GF-D8 (cell line): ENCODE data around the gene NFATC2.
"Not testable (repeated sequence)": the region's sequence is repeated elsewhere in the genome, so short reads cannot be mapped to it uniquely, and the experiment has no call there.

Experiments used
- DNase-seq: peaks from one replicate; lab custom pipeline; 2025; lab: John Stamatoyannopoulos, UW

NFATC2 gene

GRCh38 chr20:51494241-51495110 is 48.0 kb downstream of the NFATC2 start:
- DNase-seq = peak; percentile 43

GRCh38 chr20:51493346-51493791 is 49.1 kb downstream of the NFATC2 start:
- DNase-seq = no peak

- DNase-seq = peak; percentile 62
Observed at GRCh38 chr20:51492167-51493092, 50.1 kb downstream of the NFATC2 start.

- DNase-seq = no peak
Observed at GRCh38 chr20:51491393-51491792, 51.1 kb downstream of the NFATC2 start.

- DNase-seq = no peak
Observed at GRCh38 chr20:51490635-51491034, 51.9 kb downstream of the NFATC2 start.

GRCh38 chr20:51489611-51490010 is 52.9 kb downstream of the NFATC2 start:
- DNase-seq = no peak

- no peak for DNase-seq
Observed at GRCh38 chr20:51488331-51488730, 54.2 kb downstream of the NFATC2 start.

GRCh38 chr20:51487565-51488268 is 54.8 kb downstream of the NFATC2 start:
- DNase-seq = no peak

- no peak for DNase-seq
Observed at GRCh38 chr20:51487076-51487475, 55.4 kb downstream of the NFATC2 start.

GRCh38 chr20:51486197-51487005 is 56.1 kb downstream of the NFATC2 start:
- DNase-seq = no peak

GRCh38 chr20:51484831-51485230 is 57.7 kb downstream of the NFATC2 start:
- no peak for DNase-seq

GRCh38 chr20:51484141-51484815 is 58.2 kb downstream of the NFATC2 start:
- DNase-seq = no peak

GRCh38 chr20:51482836-51483473 is 59.6 kb downstream of the NFATC2 start:
- DNase-seq = no peak

- DNase-seq = no peak
Observed at GRCh38 chr20:51481341-51481914, 61.1 kb downstream of the NFATC2 start.

GRCh38 chr20:51480507-51481270 is 61.8 kb downstream of the NFATC2 start:
- DNase-seq = no peak

- DNase-seq = not testable (repeated sequence)
Observed at GRCh38 chr20:51476106-51476505, 66.4 kb downstream of the NFATC2 start.

GRCh38 chr20:51473771-51474170 is 68.7 kb downstream of the NFATC2 start:
- DNase-seq = no peak

- no peak for DNase-seq
Observed at GRCh38 chr20:51473256-51473655, 69.3 kb downstream of the NFATC2 start.

GRCh38 chr20:51470907-51471411 is 71.6 kb downstream of the NFATC2 start:
- DNase-seq = no peak
